GM12801 (cell line): ENCODE results near the gene RASGEF1C.

Experiments
- CTCF ChIP-seq: IDR thresholded peaks from one replicate; pipeline ENCODE4 v1.5.1; 2011; ENCODE audit warnings: control low read depth; ENCODE audit not compliant: insufficient read length; ENCODE audit errors: extremely low read depth

The RASGEF1C gene

GRCh38 chr5:180193749-180194375 is 15.1 kb downstream of the RASGEF1C start:
- TF ChIP-seq CTCF: no peak

- TF ChIP-seq CTCF: no peak
Observed at GRCh38 chr5:180191716-180192115, 17.3 kb downstream of the RASGEF1C start.

- no peak for TF ChIP-seq CTCF
Observed at GRCh38 chr5:180187767-180188166, 21.2 kb downstream of the RASGEF1C start.

- TF ChIP-seq CTCF: no peak
Observed at GRCh38 chr5:180180846-180181245, 28.2 kb downstream of the RASGEF1C start.

GRCh38 chr5:180180421-180180820 is 28.6 kb downstream of the RASGEF1C start:
- TF ChIP-seq CTCF: no peak

GRCh38 chr5:180179442-180180420 is 29.3 kb downstream of the RASGEF1C start:
- no peak for TF ChIP-seq CTCF

- no peak for TF ChIP-seq CTCF
Observed at GRCh38 chr5:180178531-180179441, 30.2 kb downstream of the RASGEF1C start.
